HepG2 (cell line): ENCODE data around the gene PGAP1. TPM values are rescaled to one million over a fixed set of nuclear protein-coding genes. Genes with fewer than 3 reads are reported as not detected.

ENCODE experiments used
- CEBPG ChIP-seq: IDR thresholded peaks from 2 replicates; pipeline ENCODE4 v1.6.1; 2016
- EP300 ChIP-seq, 3 experiments: sonication (generic) in 1 of 3; formaldehyde crosslinking in 1 of 3; IDR thresholded peaks; 2 replicates each; pipeline versions ENCODE4 v1.5.1 to v1.6.1; 2011 to 2020; ENCODE audit warnings: low read depth in 2 of 3, low read length in 2 of 3, borderline replicate concordance in 1 of 3, improper control_type of control experiment in 1 of 3, mild to moderate bottlenecking in 1 of 3, missing genetic modification reagents in 1 of 3, moderate library complexity in 1 of 3
- GATAD2A ChIP-seq: IDR thresholded peaks from 2 replicates; pipeline ENCODE4 v1.6.1; 2016
- HOMEZ ChIP-seq: IDR thresholded peaks from 2 replicates; pipeline ENCODE4 v1.6.1; 2016; ENCODE audit warnings: low read depth
- MATR3 ChIP-seq: sonication (generic); formaldehyde crosslinking; IDR thresholded peaks from 2 replicates; pipeline ENCODE4 v1.4.0; 2020; ENCODE audit warnings: missing genetic modification reagents
- MBD4 ChIP-seq: IDR thresholded peaks from 2 replicates; pipeline ENCODE4 v1.6.1; 2012; ENCODE audit warnings: low read length, inconsistent platforms, borderline replicate concordance
- PRDM15 ChIP-seq: sonication (generic); formaldehyde crosslinking; IDR thresholded peaks from 2 replicates; pipeline ENCODE4 v1.4.0; 2020; ENCODE audit warnings: missing genetic modification reagents
- RBM39 ChIP-seq: fragments of 200-400 bp; formaldehyde crosslinking; IDR thresholded peaks from one replicate; pipeline ENCODE4 v1.6.1; 2018; ENCODE audit warnings: antibody characterized with exemption, mild to moderate bottlenecking, low read depth, low read length; ENCODE audit not compliant: poor library complexity, severe bottlenecking
- REXO4 ChIP-seq: sonication (generic); formaldehyde crosslinking; IDR thresholded peaks from 2 replicates; pipeline ENCODE4 v1.8.0; 2022; ENCODE audit warnings: missing genetic modification reagents, mild to moderate bottlenecking, borderline replicate concordance
- SAP130 ChIP-seq: IDR thresholded peaks from 2 replicates; pipeline ENCODE4 v1.6.1; 2016; ENCODE audit warnings: low read depth
- SMAD9 ChIP-seq: sonication (generic); formaldehyde crosslinking; IDR thresholded peaks from 2 replicates; pipeline ENCODE4 v1.5.1; 2020; ENCODE audit warnings: mild to moderate bottlenecking, missing genetic modification reagents
- SNAPC4 ChIP-seq: sonication (generic); formaldehyde crosslinking; IDR thresholded peaks from 2 replicates; pipeline ENCODE4 v1.4.0; 2020; ENCODE audit warnings: mild to moderate bottlenecking, missing genetic modification reagents
- ZNF331 ChIP-seq: sonication (generic); formaldehyde crosslinking; IDR thresholded peaks from 2 replicates; pipeline ENCODE4 v1.4.0; 2020; ENCODE audit warnings: missing genetic modification reagents
- ZNF367 ChIP-seq: sonication (generic); formaldehyde crosslinking; IDR thresholded peaks from 2 replicates; pipeline ENCODE4 v1.4.0; 2020; ENCODE audit warnings: missing genetic modification reagents, borderline replicate concordance
- ZNF790 ChIP-seq: sonication (generic); formaldehyde crosslinking; IDR thresholded peaks from 2 replicates; pipeline ENCODE4 v1.8.0; 2022; ENCODE audit warnings: missing genetic modification reagents, mild to moderate bottlenecking, borderline replicate concordance
- polyA plus RNA-seq, 8 experiments: library from polyadenylated mRNA; depleted of rRNA in 3 of 8; stranded (reverse) in 7 of 8; unstranded in 1 of 8; fragments of >200 nt; fragmentation: Illumina TruSeq in 4 of 8; extraction: Trizol in 4 of 8; gene quantifications; 2 replicates each; pipeline versions ENCODE4 v1.2.1 to v1.2.3, GENCODE V29; 2011 to 2016; ENCODE audit warnings: low read depth in 4 of 8, missing spikeins in 1 of 8, mixed read lengths in 1 of 8; ENCODE audit not compliant: insufficient read depth in 1 of 8
- total RNA-seq, 5 experiments: library from RNA; depleted of rRNA; stranded (reverse); fragments of >200 nt; fragmentation: Illumina TruSeq; extraction: Trizol; gene quantifications; 2 replicates each; pipeline ENCODE4 v1.2.3, GENCODE V29; 2016; ENCODE audit warnings: low read depth in 1 of 5

Gene PGAP1
- total and polyA plus RNA-seq, 2 of the 13 experiments (the other 11 are each of a cell fraction or from before 2014, with no cell fraction given) = 4.1 to 6.4 TPM

- TF ChIP-seq ZNF367 (CRISPR knock-in tag) (no peak), SAP130 (CRISPR knock-in tag) (peak; percentile 35; the same call in 1 of the 2 replicates), SNAPC4 (CRISPR knock-in tag) (no peak), MATR3 (CRISPR knock-in tag) (no peak), ZNF790 (CRISPR knock-in tag) (no peak), MBD4 (no peak), REXO4 (CRISPR knock-in tag) (no peak), CEBPG (CRISPR knock-in tag) (peak; percentile 82), RBM39 (no peak), PRDM15 (CRISPR knock-in tag) (peak; percentile 91), EP300 (IDR thresholded peaks at IDR 0.05; ENCODE audit: low read depth in 2 of 2, low read length in 2 of 2) (0 out of 4 replicates have a peak, but pooled peaks of 1 of the 2 experiments have one; percentile 11), EP300 (CRISPR knock-in tag; IDR thresholded peaks at IDR 0.05; ENCODE audit: borderline replicate concordance) (no peak), GATAD2A (0 out of 2 replicates have a peak, but pooled peaks have one; percentile 26), ZNF331 (CRISPR knock-in tag) (no peak), SMAD9 (CRISPR knock-in tag) (no peak), HOMEZ (CRISPR knock-in tag) (peak; percentile 52; the same call in 1 of the 2 replicates)
Measured at GRCh38 chr2:196959734-196960338, 33.3 kb upstream of the PGAP1 start (continued).
